GM10266 (cell line): ENCODE measurements around the gene HSPB6.

Source experiments
- DNase-seq: peaks from one replicate; pipeline ENCODE4 v3.0.0; 2012; ENCODE audit errors: extremely low spot score
- CTCF ChIP-seq: IDR thresholded peaks from 2 replicates; pipeline ENCODE4 v1.5.1; 2012; ENCODE audit warnings: mild to moderate bottlenecking, low read depth; ENCODE audit not compliant: control insufficient read depth, insufficient read depth; ENCODE audit errors: missing control alignments

HSPB6 gene

DNA sequence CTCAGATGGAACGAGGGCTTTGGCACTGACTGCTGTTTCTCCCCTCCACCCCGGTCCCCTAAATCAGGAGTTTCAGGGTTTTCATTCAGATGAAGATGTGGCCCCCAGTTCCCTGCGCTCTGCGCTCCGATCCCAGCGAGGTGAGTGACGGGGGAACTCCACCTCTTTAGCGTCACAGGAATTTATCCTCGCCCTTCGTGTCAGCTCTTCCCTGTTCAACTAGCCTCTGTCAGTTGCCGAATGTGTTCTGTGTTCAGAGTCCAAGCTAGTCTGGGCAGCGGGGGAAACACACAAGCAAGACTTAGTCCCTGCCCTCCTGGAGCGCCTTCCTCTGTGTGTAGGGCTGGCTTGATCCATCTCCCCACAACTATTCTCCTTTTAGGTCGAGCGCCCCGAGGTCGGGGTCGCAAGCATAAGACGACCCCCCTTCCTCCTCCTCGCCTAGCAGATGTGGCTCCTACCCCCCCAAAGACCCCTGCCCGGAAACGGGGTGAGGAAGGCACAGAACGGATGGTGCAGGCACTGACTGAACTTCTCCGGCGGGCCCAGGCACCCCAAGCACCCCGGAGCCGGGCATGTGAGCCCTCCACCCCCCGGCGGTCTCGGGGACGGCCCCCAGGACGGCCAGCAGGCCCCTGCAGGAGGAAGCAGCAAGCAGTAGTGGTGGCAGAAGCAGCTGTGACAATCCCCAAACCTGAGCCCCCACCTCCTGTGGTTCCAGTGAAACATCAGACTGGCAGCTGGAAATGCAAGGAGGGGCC is 37.2 kb downstream of the HSPB6 start:
- no peak for TF ChIP-seq CTCF
- no peak for DNase-seq

GRCh38 chr19:35718345-35719041 is 38.3 kb downstream of the HSPB6 start:
- DNase-seq = peak; percentile 70
- TF ChIP-seq CTCF = no peak

GRCh38 chr19:35717665-35718344 is 39.0 kb downstream of the HSPB6 start, which contains the start of gene KMT2B:
TSS of gene KMT2B (plus strand) at chr19:35718003. CDS start at chr19:35718019, 16 bp downstream.
- TF ChIP-seq CTCF = no peak
- peak; percentile 99 for DNase-seq

GRCh38 chr19:35716801-35717664 is 39.8 kb downstream of the HSPB6 start:
- TF ChIP-seq CTCF = peak; percentile 64
- peak; percentile 85 for DNase-seq

GRCh38 chr19:35715981-35716800 is 40.6 kb downstream of the HSPB6 start:
- DNase-seq = no peak
- no peak for TF ChIP-seq CTCF

GRCh38 chr19:35715355-35715809 is 41.4 kb downstream of the HSPB6 start:
- TF ChIP-seq CTCF = no peak
- DNase-seq = no peak
